ENCODE measurements around the gene FAM149B1. TPM values are rescaled to one million over a fixed set of nuclear protein-coding genes. Genes with fewer than 3 reads are reported as not detected.

The FAM149B1 gene
- total RNA-seq, 1 donor from 2014 or later: 11.4 TPM

DNA sequence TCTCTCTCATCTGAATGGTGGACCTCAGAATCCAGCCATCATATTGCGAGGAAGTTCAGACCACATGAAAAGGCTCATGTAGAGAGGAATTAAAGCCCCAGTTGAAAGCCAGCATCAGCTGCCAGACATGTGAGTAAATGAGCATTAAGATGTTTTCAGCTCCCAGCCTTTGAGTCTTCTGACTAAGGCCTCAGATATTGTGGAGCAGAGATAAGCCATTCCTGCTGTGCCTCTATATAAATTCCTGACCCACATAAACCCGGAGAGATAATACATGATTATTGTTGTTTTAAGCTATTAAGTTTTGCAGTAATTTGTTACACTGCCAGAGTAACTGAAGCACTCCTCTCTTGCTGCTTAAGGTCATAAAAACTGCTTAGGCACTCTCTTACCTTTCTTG lies 14.6 kb downstream of the FAM149B1 start:
- H3K27me3 ChIP-seq (ENCODE audit: control insufficient read depth, insufficient read depth, low read length): no peaks in the 10 kb centered on the region
- H3K36me3 ChIP-seq (ENCODE audit: control insufficient read depth, insufficient read depth, low read length): no peaks in the 10 kb centered on the region
- TF ChIP-seq, protein P1, sequence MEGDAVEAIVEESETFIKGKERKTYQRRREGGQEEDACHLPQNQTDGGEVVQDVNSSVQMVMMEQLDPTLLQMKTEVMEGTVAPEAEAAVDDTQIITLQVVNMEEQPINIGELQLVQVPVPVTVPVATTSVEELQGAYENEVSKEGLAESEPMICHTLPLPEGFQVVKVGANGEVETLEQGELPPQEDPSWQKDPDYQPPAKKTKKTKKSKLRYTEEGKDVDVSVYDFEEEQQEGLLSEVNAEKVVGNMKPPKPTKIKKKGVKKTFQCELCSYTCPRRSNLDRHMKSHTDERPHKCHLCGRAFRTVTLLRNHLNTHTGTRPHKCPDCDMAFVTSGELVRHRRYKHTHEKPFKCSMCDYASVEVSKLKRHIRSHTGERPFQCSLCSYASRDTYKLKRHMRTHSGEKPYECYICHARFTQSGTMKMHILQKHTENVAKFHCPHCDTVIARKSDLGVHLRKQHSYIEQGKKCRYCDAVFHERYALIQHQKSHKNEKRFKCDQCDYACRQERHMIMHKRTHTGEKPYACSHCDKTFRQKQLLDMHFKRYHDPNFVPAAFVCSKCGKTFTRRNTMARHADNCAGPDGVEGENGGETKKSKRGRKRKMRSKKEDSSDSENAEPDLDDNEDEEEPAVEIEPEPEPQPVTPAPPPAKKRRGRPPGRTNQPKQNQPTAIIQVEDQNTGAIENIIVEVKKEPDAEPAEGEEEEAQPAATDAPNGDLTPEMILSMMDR (IDR thresholded peaks at IDR 0.05; ENCODE audit: insufficient read depth, low read length, poor library complexity, severe bottlenecking): no peak
- DNase-seq (ENCODE audit: low read depth): no peak
- no peak overlapping the region for H3K4me3 ChIP-seq (ENCODE audit: low read depth, low read length)

DNA sequence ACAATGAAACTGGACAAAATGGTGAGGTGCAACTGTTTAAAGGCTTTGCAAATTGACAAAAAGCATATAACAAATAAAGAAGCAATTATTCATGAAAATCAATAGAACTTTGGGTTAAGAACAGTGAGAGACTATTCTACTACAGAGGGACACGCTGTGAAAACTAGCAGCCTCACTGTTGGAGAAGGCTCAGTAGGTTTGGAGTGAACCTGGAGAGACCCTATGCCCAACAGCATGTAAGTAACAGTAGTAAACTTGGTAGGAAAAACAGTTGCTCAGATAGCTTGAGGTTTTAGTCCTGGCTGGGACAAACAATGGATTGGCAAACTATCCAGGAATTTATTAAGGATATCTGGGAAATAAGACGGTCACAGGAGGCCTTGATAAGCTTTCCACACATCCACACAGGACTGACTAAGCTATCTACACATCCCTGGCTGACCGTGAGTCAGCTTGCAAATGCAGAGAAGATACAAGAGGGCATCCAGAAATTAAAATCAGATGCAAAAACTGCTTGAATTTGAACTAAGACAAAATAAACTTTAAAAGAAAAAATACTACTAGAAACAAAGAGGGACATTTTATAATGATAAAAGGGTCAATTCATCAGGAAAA lies 15.9 kb downstream of the FAM149B1 start:
- no peak for DNase-seq (ENCODE audit: low read depth)
- no peaks in the 10 kb centered on the region for H3K27me3 ChIP-seq (ENCODE audit: control insufficient read depth, insufficient read depth, low read length)
- TF ChIP-seq, protein P1 (IDR thresholded peaks at IDR 0.05; ENCODE audit: insufficient read depth, low read length, poor library complexity, severe bottlenecking): no peak
- H3K36me3 ChIP-seq (ENCODE audit: control insufficient read depth, insufficient read depth, low read length): no peaks in the 10 kb centered on the region
- H3K4me3 ChIP-seq (ENCODE audit: low read depth, low read length): no peak overlapping the region

DNA sequence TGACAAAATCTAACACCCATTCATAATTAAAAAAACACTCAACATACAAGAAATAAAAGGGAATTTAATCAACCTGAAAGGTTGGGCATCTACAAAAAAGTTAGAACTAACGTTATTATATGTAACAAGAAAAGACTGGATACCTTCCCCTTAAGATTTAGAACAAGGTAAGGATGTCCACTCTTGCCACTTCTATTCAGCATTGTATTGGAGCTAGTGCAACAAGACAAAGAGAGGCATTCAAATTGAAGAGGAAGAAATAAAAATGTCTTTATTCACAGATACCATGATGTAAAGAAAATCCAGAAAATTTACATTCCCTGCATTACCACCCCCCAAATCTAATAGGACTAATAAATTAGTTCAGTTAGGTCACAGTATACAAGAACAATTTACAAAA lies 18.3 kb downstream of the FAM149B1 start:
- Histone ChIP-seq H3K27me3 (ENCODE audit: control insufficient read depth, insufficient read depth, low read length) (no peaks in the 10 kb centered on the region), H3K36me3 (ENCODE audit: control insufficient read depth, insufficient read depth, low read length) (no peaks in the 10 kb centered on the region), H3K4me3 (ENCODE audit: low read depth, low read length) (no peak overlapping the region)
- no peak for DNase-seq (ENCODE audit: low read depth)
- TF ChIP-seq, protein P1 (IDR thresholded peaks at IDR 0.05; ENCODE audit: insufficient read depth, low read length, poor library complexity, severe bottlenecking): no peak

DNA sequence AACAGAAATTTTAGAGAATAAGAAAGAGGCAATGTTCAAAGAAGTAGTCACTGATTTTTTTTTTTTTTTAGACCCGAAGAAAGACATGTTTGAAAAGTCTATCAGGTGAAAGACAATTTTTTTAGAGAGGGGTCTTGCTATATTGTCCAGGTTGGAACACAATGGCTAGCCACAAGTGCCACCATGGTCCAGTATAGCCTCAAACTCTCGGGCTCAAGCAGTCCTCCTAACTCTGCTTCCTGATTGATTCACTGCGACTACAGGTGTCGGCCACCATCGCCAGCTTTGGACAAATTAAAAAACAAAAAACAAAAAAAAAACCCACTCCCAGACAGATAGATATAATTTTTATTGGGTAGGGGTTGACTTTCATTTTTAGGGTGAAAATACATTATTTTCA lies 22.3 kb downstream of the FAM149B1 start:
- H3K36me3 ChIP-seq (ENCODE audit: control insufficient read depth, insufficient read depth, low read length): no peaks in the 10 kb centered on the region
- H3K27me3 ChIP-seq (ENCODE audit: control insufficient read depth, insufficient read depth, low read length): no peaks in the 10 kb centered on the region
- TF ChIP-seq, protein P1 (IDR thresholded peaks at IDR 0.05; ENCODE audit: insufficient read depth, low read length, poor library complexity, severe bottlenecking): no peak
- H3K4me3 ChIP-seq (ENCODE audit: low read depth, low read length): no peak overlapping the region
- no peak for DNase-seq (ENCODE audit: low read depth)

DNA sequence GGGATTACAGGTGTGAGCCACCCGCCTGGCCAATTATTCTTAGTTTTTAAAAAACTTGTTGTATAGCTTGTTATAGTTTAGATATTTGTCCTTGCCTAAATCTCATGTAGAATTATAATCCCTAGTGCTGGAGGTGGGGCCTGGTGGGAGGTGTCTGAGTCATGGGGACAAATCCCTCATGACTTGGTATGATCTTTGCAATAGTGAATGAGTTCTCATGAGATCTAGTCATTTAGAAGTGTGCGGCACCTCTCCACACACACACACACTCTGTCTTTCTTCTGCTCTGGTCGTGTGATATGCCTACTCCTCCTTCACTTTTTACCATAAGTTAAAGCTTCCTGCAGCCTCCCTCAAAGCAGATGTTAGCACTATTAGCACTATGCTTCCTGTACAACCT lies 37.2 kb downstream of the FAM149B1 start:
- Histone ChIP-seq H3K36me3 (ENCODE audit: control insufficient read depth, insufficient read depth, low read length) (no peaks in the 10 kb centered on the region), H3K27me3 (ENCODE audit: control insufficient read depth, insufficient read depth, low read length) (no peaks in the 10 kb centered on the region), H3K4me3 (ENCODE audit: low read depth, low read length) (no peak overlapping the region)
- DNase-seq (ENCODE audit: low read depth): no peak
- TF ChIP-seq, protein P1 (IDR thresholded peaks at IDR 0.05; ENCODE audit: insufficient read depth, low read length, poor library complexity, severe bottlenecking): no peak

DNA sequence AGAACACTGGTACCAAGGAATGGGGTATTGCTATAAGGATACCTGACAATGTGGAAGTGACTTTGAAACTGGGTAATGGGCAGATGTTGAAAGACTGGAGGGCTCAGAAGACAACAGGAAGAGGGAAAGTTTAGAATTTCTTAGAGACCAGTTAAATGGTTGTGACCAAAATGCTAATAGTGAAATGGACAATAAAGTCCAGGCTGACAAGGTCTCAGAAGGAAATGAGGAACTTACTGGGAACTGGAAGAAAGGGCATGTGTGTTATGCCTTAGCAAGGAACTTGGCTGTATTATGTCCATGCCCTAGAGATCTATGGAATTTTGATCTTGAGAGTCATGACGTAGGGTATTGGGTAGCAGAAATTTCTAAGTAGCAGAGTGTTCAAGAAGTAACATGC lies 38.0 kb downstream of the FAM149B1 start:
- TF ChIP-seq, protein P1 (IDR thresholded peaks at IDR 0.05; ENCODE audit: insufficient read depth, low read length, poor library complexity, severe bottlenecking): no peak
- Histone ChIP-seq H3K36me3 (ENCODE audit: control insufficient read depth, insufficient read depth, low read length) (no peaks in the 10 kb centered on the region), H3K27me3 (ENCODE audit: control insufficient read depth, insufficient read depth, low read length) (no peaks in the 10 kb centered on the region), H3K4me3 (ENCODE audit: low read depth, low read length) (no peak overlapping the region)
- no peak for DNase-seq (ENCODE audit: low read depth)

Data from kidney epithelial cell (primary cell).